Suprapubic skin (tissue), 4 donors: ENCODE data around the gene TADA1.

ENCODE experiments used
- EP300 ChIP-seq: sonication (generic); formaldehyde crosslinking; IDR thresholded peaks from one replicate; pipeline ENCODE4 v1.6.1; 2017; ENCODE audit warnings: antibody characterized with exemption
- POLR2A ChIP-seq, 2 donors: fragments of 450-650 bp; IDR thresholded peaks; one replicate each; pipeline ENCODE4 v1.6.1; 2017; ENCODE audit warnings: antibody characterized with exemption in 2 of 2, mild to moderate bottlenecking in 2 of 2, moderate library complexity in 2 of 2
- POLR2AphosphoS5 ChIP-seq, 3 donors: sonication (generic); formaldehyde crosslinking; IDR thresholded peaks; one replicate each; pipeline ENCODE4 v1.6.1; 2017; ENCODE audit warnings: antibody characterized with exemption in 3 of 3
- TF ChIP-seq, protein P1 (sequence below), 2 donors: fragments of 200-600 bp in 1 of 2; fragments of 450-650 bp in 1 of 2; sonication (generic) in 1 of 2; IDR thresholded peaks; one replicate each; pipeline ENCODE4 v1.5.1; 2016 to 2019; ENCODE audit warnings: antibody characterized with exemption in 2 of 2, mild to moderate bottlenecking in 1 of 2, moderate library complexity in 1 of 2

DNA sequence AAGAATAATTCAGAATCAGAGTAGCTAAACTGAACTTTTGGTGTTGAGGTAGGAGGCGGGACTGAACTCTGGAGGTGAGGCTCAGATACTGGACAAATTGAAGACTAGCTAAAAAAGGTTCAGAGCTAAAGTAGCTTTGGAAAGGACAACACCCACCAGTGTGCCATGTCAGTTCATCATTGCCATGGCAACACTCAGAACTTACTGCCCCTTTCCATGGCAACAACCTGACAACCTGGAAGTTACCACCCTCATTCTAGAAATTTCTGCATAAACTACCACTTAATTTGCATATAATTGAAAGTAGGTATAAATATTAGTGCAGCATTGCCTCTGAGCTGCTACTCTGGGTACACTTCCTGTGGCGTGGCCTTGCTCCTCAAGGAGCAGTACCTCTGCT, 67.1 kb downstream of the TADA1 start:
- no peak for TF ChIP-seq POLR2A (IDR thresholded peaks at IDR 0.05)
- no peak for TF ChIP-seq POLR2AphosphoS5 (IDR thresholded peaks at IDR 0.05)
- TF ChIP-seq, protein P1, sequence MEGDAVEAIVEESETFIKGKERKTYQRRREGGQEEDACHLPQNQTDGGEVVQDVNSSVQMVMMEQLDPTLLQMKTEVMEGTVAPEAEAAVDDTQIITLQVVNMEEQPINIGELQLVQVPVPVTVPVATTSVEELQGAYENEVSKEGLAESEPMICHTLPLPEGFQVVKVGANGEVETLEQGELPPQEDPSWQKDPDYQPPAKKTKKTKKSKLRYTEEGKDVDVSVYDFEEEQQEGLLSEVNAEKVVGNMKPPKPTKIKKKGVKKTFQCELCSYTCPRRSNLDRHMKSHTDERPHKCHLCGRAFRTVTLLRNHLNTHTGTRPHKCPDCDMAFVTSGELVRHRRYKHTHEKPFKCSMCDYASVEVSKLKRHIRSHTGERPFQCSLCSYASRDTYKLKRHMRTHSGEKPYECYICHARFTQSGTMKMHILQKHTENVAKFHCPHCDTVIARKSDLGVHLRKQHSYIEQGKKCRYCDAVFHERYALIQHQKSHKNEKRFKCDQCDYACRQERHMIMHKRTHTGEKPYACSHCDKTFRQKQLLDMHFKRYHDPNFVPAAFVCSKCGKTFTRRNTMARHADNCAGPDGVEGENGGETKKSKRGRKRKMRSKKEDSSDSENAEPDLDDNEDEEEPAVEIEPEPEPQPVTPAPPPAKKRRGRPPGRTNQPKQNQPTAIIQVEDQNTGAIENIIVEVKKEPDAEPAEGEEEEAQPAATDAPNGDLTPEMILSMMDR (IDR thresholded peaks at IDR 0.05): no peak
- no peak for TF ChIP-seq EP300
